HepG2 (cell line): Measurements from ENCODE around the gene NUDT22. TPM values are rescaled to one million over a fixed set of nuclear protein-coding genes. Genes with fewer than 3 reads are reported as not detected.

Source experiments
- DNMT1 ChIP-seq: sonication (generic); formaldehyde crosslinking; IDR thresholded peaks from 2 replicates; pipeline ENCODE4 v1.5.1; 2020; ENCODE audit warnings: mild to moderate bottlenecking, missing genetic modification reagents
- HOXA5 ChIP-seq: sonication (generic); formaldehyde crosslinking; IDR thresholded peaks from 2 replicates; pipeline ENCODE4 v1.4.0; 2020; ENCODE audit warnings: missing genetic modification reagents
- MBNL3 ChIP-seq: fragments of 250-450 bp; sonication (Bioruptor Pico); conservative IDR thresholded peaks from 2 replicates; pipeline ENCODE4 v1.8.0; 2022; ENCODE audit warnings: mild to moderate bottlenecking, inconsistent platforms
- NFE2 ChIP-seq: sonication (generic); formaldehyde crosslinking; IDR thresholded peaks from 2 replicates; pipeline ENCODE4 v1.4.0; 2020; ENCODE audit warnings: missing genetic modification reagents
- SALL1 ChIP-seq: sonication (generic); formaldehyde crosslinking; IDR thresholded peaks from 2 replicates; pipeline ENCODE4 v1.8.0; 2022; ENCODE audit warnings: mild to moderate bottlenecking, missing genetic modification reagents
- TOE1 ChIP-seq: sonication (generic); formaldehyde crosslinking; IDR thresholded peaks from 2 replicates; pipeline ENCODE4 v1.4.0; 2020; ENCODE audit warnings: mild to moderate bottlenecking, missing genetic modification reagents
- ZNF12 ChIP-seq: sonication (generic); formaldehyde crosslinking; IDR thresholded peaks from 2 replicates; pipeline ENCODE4 v1.5.0; 2020; ENCODE audit warnings: missing genetic modification reagents
- ZNF333 ChIP-seq: sonication (generic); formaldehyde crosslinking; IDR thresholded peaks from 2 replicates; pipeline ENCODE4 v1.4.0; 2020; ENCODE audit warnings: mild to moderate bottlenecking, missing genetic modification reagents, borderline replicate concordance
- ZNF33A ChIP-seq: sonication (generic); formaldehyde crosslinking; IDR thresholded peaks from 2 replicates; pipeline ENCODE4 v1.5.1; 2020; ENCODE audit warnings: missing genetic modification reagents, mild to moderate bottlenecking, moderate library complexity, borderline replicate concordance
- ZNF562 ChIP-seq: sonication (generic); formaldehyde crosslinking; IDR thresholded peaks from 2 replicates; pipeline ENCODE4 v1.8.0; 2022; ENCODE audit warnings: missing genetic modification reagents, borderline replicate concordance
- ZNF629 ChIP-seq: sonication (generic); formaldehyde crosslinking; conservative IDR thresholded peaks from 2 replicates; pipeline ENCODE4 v1.5.0; 2020; ENCODE audit warnings: missing genetic modification reagents
- ZNF7 ChIP-seq: IDR thresholded peaks from 2 replicates; pipeline ENCODE4 v1.6.1; 2016; ENCODE audit warnings: missing biosample characterization, missing genetic modification reagents
- polyA plus RNA-seq, 8 experiments: library from polyadenylated mRNA; depleted of rRNA in 3 of 8; stranded (reverse) in 7 of 8; unstranded in 1 of 8; fragments of >200 nt; fragmentation: Illumina TruSeq in 4 of 8; extraction: Trizol in 4 of 8; gene quantifications; 2 replicates each; pipeline versions ENCODE4 v1.2.1 to v1.2.3, GENCODE V29; 2011 to 2016; ENCODE audit warnings: low read depth in 4 of 8, missing spikeins in 1 of 8, mixed read lengths in 1 of 8; ENCODE audit not compliant: insufficient read depth in 1 of 8
- total RNA-seq, 5 experiments: library from RNA; depleted of rRNA; stranded (reverse); fragments of >200 nt; fragmentation: Illumina TruSeq; extraction: Trizol; gene quantifications; 2 replicates each; pipeline ENCODE4 v1.2.3, GENCODE V29; 2016; ENCODE audit warnings: low read depth in 1 of 5
- TF ChIP-seq, protein P1 (sequence below): sonication (generic); formaldehyde crosslinking; IDR thresholded peaks from 2 replicates; pipeline ENCODE4 v1.4.0; 2020; ENCODE audit warnings: missing genetic modification reagents, borderline replicate concordance
- TF ChIP-seq, protein P2 (sequence below): sonication (generic); formaldehyde crosslinking; IDR thresholded peaks from 2 replicates; pipeline ENCODE4 v1.8.0; 2022; ENCODE audit warnings: mild to moderate bottlenecking, missing genetic modification reagents
- TF ChIP-seq, protein P3 (sequence below): sonication (generic); formaldehyde crosslinking; IDR thresholded peaks from 2 replicates; pipeline ENCODE4 v1.5.1; 2020; ENCODE audit warnings: mild to moderate bottlenecking, missing genetic modification reagents, borderline replicate concordance
- TF ChIP-seq, protein P4 (sequence below): conservative IDR thresholded peaks from 2 replicates; pipeline ENCODE4 v1.6.1; 2018; ENCODE audit warnings: missing genetic modification reagents

NUDT22 gene
- total and polyA plus RNA-seq, 2 of the 13 experiments (the other 11 are each of a cell fraction or from before 2014, with no cell fraction given): 33.5 to 39.8 TPM

DNA sequence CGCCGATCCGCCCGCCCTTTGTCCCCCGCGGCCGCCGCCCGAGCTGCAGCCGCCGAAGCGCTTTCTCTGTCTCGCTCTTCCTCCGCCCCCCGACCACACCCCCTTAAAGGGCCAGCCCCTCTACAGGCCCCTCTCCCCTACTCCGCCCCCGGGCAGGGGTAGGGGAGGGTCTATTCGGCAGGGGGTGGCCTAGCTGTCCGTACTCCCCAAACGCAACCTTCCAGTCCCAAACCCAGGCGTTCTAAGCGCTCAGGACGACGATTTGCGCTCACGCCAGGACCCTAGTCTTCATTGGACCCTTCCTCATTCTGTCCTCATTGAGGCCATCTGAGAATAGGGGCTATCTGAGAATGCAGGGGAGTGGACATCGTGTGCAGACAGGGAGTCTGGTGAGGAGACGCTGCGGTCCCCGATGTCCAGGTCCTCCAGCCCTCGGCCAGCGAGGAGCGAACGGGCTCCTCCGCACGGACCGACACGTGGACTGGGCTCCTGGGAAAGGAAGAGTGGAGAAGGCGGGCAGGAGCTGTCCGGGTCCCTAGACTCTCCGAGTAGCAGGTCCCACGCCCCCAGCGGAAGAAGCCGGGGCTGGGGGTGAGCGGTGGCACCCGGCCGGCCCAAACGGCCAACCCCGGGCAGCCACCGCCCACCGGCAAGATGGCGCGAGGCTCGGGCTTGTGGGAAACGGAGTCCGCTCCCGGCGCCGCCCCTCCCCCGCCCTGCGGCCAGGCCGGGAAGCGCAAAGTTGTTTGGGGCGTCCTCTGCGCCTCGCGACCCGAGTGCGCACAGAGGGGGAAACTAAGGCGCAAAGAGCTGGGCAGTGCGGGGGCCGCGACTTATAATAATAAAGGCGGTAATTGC, 21.0 kb downstream of the NUDT22 start, which contains the start of gene PPP1R14B (continued):
- TF ChIP-seq, protein P1, sequence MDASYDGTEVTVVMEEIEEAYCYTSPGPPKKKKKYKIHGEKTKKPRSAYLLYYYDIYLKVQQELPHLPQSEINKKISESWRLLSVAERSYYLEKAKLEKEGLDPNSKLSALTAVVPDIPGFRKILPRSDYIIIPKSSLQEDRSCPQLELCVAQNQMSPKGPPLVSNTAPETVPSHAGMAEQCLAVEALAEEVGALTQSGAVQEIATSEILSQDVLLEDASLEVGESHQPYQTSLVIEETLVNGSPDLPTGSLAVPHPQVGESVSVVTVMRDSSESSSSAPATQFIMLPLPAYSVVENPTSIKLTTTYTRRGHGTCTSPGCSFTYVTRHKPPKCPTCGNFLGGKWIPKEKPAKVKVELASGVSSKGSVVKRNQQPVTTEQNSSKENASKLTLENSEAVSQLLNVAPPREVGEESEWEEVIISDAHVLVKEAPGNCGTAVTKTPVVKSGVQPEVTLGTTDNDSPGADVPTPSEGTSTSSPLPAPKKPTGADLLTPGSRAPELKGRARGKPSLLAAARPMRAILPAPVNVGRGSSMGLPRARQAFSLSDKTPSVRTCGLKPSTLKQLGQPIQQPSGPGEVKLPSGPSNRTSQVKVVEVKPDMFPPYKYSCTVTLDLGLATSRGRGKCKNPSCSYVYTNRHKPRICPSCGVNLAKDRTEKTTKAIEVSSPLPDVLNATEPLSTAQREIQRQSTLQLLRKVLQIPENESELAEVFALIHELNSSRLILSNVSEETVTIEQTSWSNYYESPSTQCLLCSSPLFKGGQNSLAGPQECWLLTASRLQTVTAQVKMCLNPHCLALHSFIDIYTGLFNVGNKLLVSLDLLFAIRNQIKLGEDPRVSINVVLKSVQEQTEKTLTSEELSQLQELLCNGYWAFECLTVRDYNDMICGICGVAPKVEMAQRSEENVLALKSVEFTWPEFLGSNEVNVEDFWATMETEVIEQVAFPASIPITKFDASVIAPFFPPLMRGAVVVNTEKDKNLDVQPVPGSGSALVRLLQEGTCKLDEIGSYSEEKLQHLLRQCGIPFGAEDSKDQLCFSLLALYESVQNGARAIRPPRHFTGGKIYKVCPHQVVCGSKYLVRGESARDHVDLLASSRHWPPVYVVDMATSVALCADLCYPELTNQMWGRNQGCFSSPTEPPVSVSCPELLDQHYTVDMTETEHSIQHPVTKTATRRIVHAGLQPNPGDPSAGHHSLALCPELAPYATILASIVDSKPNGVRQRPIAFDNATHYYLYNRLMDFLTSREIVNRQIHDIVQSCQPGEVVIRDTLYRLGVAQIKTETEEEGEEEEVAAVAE (CRISPR knock-in tag): no peak
- TF ChIP-seq SALL1 (CRISPR knock-in tag): peak; percentile 62
- no peak for TF ChIP-seq ZNF33A
- no peak for TF ChIP-seq ZNF7 (CRISPR knock-in tag)
- TF ChIP-seq HOXA5 (CRISPR knock-in tag): no peak; the same call in 1 of the 2 replicates
- 0 out of 2 replicates have a peak, but pooled peaks have one; percentile 43 for TF ChIP-seq DNMT1
- TF ChIP-seq ZNF333: no peak
- TF ChIP-seq NFE2 (CRISPR knock-in tag): no peak
- TF ChIP-seq TOE1 (CRISPR knock-in tag): no peak
- no peak for TF ChIP-seq ZNF12 (CRISPR knock-in tag)
- TF ChIP-seq, protein P2, sequence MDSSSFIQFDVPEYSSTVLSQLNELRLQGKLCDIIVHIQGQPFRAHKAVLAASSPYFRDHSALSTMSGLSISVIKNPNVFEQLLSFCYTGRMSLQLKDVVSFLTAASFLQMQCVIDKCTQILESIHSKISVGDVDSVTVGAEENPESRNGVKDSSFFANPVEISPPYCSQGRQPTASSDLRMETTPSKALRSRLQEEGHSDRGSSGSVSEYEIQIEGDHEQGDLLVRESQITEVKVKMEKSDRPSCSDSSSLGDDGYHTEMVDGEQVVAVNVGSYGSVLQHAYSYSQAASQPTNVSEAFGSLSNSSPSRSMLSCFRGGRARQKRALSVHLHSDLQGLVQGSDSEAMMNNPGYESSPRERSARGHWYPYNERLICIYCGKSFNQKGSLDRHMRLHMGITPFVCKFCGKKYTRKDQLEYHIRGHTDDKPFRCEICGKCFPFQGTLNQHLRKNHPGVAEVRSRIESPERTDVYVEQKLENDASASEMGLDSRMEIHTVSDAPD: 0 out of 2 replicates have a peak, but pooled peaks have one; percentile 12
- peak; percentile 77 for TF ChIP-seq ZNF629 (CRISPR knock-in tag)
- no peak for TF ChIP-seq ZNF562 (CRISPR knock-in tag)
- TF ChIP-seq MBNL3: no peak
- TF ChIP-seq, protein P3, sequence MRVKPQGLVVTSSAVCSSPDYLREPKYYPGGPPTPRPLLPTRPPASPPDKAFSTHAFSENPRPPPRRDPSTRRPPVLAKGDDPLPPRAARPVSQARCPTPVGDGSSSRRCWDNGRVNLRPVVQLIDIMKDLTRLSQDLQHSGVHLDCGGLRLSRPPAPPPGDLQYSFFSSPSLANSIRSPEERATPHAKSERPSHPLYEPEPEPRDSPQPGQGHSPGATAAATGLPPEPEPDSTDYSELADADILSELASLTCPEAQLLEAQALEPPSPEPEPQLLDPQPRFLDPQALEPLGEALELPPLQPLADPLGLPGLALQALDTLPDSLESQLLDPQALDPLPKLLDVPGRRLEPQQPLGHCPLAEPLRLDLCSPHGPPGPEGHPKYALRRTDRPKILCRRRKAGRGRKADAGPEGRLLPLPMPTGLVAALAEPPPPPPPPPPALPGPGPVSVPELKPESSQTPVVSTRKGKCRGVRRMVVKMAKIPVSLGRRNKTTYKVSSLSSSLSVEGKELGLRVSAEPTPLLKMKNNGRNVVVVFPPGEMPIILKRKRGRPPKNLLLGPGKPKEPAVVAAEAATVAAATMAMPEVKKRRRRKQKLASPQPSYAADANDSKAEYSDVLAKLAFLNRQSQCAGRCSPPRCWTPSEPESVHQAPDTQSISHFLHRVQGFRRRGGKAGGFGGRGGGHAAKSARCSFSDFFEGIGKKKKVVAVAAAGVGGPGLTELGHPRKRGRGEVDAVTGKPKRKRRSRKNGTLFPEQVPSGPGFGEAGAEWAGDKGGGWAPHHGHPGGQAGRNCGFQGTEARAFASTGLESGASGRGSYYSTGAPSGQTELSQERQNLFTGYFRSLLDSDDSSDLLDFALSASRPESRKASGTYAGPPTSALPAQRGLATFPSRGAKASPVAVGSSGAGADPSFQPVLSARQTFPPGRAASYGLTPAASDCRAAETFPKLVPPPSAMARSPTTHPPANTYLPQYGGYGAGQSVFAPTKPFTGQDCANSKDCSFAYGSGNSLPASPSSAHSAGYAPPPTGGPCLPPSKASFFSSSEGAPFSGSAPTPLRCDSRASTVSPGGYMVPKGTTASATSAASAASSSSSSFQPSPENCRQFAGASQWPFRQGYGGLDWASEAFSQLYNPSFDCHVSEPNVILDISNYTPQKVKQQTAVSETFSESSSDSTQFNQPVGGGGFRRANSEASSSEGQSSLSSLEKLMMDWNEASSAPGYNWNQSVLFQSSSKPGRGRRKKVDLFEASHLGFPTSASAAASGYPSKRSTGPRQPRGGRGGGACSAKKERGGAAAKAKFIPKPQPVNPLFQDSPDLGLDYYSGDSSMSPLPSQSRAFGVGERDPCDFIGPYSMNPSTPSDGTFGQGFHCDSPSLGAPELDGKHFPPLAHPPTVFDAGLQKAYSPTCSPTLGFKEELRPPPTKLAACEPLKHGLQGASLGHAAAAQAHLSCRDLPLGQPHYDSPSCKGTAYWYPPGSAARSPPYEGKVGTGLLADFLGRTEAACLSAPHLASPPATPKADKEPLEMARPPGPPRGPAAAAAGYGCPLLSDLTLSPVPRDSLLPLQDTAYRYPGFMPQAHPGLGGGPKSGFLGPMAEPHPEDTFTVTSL (CRISPR knock-in tag): 0 out of 2 replicates have a peak, but pooled peaks have one; percentile 3
- TF ChIP-seq, protein P4, sequence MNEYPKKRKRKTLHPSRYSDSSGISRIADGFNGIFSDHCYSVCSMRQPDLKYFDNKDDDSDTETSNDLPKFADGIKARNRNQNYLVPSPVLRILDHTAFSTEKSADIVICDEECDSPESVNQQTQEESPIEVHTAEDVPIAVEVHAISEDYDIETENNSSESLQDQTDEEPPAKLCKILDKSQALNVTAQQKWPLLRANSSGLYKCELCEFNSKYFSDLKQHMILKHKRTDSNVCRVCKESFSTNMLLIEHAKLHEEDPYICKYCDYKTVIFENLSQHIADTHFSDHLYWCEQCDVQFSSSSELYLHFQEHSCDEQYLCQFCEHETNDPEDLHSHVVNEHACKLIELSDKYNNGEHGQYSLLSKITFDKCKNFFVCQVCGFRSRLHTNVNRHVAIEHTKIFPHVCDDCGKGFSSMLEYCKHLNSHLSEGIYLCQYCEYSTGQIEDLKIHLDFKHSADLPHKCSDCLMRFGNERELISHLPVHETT (CRISPR knock-in tag): peak; percentile 73
